ENCODE results near the gene CATSPERZ. TPM values are rescaled to one million over a fixed set of nuclear protein-coding genes. Genes with fewer than 3 reads are reported as not detected.

The CATSPERZ gene
- total and polyA plus RNA-seq, 3 donors from 2014 or later = 278 to 1,116 (median 484) TPM

DNA sequence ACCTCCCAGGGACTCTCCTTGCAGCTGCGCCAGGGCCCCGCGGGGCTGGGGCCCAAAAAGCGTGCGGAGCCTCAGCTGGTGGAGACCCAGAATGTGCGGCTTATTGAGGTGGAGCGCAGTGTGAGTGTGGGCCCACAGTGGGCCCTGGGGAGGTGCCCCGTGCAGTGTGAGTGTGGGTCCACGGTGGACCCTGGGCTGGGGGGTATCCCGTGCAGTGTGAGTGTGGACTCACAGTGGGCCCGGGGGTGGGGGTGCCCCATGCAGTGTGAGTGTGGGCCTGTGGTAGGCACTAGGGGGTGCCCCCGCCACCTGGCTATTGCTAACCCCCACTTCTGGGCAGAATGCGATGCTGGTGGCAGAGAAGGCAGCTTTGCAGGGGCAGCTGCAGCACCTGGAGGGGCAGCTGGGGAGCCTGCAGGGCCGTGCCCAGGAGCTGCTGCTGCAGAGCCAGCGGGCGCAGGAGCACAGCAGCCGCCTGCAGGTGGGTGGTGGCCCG is 51.0 kb downstream of the CATSPERZ start:
- no peak overlapping the region for H3K4me3 ChIP-seq
- TF ChIP-seq, protein P1, sequence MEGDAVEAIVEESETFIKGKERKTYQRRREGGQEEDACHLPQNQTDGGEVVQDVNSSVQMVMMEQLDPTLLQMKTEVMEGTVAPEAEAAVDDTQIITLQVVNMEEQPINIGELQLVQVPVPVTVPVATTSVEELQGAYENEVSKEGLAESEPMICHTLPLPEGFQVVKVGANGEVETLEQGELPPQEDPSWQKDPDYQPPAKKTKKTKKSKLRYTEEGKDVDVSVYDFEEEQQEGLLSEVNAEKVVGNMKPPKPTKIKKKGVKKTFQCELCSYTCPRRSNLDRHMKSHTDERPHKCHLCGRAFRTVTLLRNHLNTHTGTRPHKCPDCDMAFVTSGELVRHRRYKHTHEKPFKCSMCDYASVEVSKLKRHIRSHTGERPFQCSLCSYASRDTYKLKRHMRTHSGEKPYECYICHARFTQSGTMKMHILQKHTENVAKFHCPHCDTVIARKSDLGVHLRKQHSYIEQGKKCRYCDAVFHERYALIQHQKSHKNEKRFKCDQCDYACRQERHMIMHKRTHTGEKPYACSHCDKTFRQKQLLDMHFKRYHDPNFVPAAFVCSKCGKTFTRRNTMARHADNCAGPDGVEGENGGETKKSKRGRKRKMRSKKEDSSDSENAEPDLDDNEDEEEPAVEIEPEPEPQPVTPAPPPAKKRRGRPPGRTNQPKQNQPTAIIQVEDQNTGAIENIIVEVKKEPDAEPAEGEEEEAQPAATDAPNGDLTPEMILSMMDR (IDR thresholded peaks at IDR 0.05) = no peak
- TF ChIP-seq POLR2A (IDR thresholded peaks at IDR 0.05) = no peak
- no peak for DNase-seq
- H3K36me3 ChIP-seq (ENCODE audit: low read depth, missing control alignments) = no peaks in the 10 kb centered on the region
- 90 to 97% methylated on average over 10 to 18 of the region's 18 CpGs for WGBS, 2 donors
- H3K4me1 ChIP-seq = peaks cover 17% of the 10 kb centered on the region
- intact Hi-C loops (cut with DNase I; ENCODE audit: low total_unique reads) = no loop called here
- H3K27me3 ChIP-seq = no peaks in the 10 kb centered on the region
- no peaks in the 10 kb centered on the region for H3K9me3 ChIP-seq
- no peak overlapping the region for H3K27ac ChIP-seq

GRCh38 chr11:64352099-64352994 is 52.2 kb downstream of the CATSPERZ start:
- intact Hi-C loops (cut with DNase I; ENCODE audit: low total_unique reads) = no loop called here
- H3K27ac ChIP-seq = no peak overlapping the region
- 92 to 93% methylated on average over 12 to 33 of the region's 33 CpGs for WGBS, 2 donors

DNA sequence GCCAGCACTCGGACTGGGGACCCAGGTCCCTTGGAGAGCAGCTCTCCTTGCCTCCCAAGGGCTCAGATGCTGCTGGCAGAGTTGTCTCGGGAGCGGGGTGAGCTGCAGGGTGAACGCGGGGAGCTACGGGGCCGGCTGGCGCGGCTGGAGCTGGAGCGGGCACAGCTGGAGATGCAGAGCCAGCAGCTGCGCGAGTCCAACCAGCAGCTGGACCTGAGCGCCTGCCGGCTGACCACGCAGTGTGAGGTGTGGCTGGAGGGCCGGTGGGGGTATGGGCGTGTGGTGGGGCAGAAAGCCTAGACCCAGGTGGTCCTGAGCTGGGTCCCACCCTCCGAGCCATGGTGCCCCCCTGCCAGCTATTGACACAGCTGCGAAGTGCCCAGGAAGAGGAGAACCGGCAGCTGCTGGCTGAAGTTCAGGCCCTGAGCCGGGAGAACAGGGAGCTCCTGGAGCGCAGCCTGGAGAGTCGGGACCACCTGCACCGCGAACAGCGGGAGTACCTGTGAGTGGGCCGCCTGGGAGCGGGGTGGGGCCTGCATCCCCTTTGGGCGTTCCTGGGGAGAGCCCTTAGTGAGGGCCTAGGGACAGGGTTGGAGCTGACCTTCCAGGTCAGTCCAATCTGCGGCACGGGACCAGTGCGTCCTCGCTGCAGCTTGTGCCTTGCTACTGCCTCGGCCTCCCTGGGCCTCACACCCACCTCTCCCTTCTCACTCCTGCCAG is 53.0 kb downstream of the CATSPERZ start:
- no peak for TF ChIP-seq POLR2A (IDR thresholded peaks at IDR 0.05)
- TF ChIP-seq, protein P1 (IDR thresholded peaks at IDR 0.05) = no peak
- no peak overlapping the region for H3K4me3 ChIP-seq
- no peak overlapping the region for H3K27ac ChIP-seq
- H3K4me1 ChIP-seq = peaks cover 23% of the 10 kb centered on the region
- H3K9me3 ChIP-seq = no peaks in the 10 kb centered on the region
- no peaks in the 10 kb centered on the region for H3K36me3 ChIP-seq (ENCODE audit: low read depth, missing control alignments)
- intact Hi-C loops (cut with DNase I; ENCODE audit: low total_unique reads) = no loop called here
- WGBS, 2 donors = 71 to 90% methylated on average over 2 to 34 of the region's 34 CpGs
- no peaks in the 10 kb centered on the region for H3K27me3 ChIP-seq
- no peak for DNase-seq

More at GRCh38 chr11:64352099-64352994, 52.2 kb downstream of the CATSPERZ start:
- no peak for DNase-seq
- Histone ChIP-seq H3K4me3 (no peak overlapping the region), H3K27me3 (no peaks in the 10 kb centered on the region), H3K36me3 (ENCODE audit: low read depth, missing control alignments) (no peaks in the 10 kb centered on the region), H3K9me3 (no peaks in the 10 kb centered on the region), H3K4me1 (peaks cover 17% of the 10 kb centered on the region)
- TF ChIP-seq, protein P1 (IDR thresholded peaks at IDR 0.05) = no peak
- TF ChIP-seq POLR2A (IDR thresholded peaks at IDR 0.05) = no peak

DNA sequence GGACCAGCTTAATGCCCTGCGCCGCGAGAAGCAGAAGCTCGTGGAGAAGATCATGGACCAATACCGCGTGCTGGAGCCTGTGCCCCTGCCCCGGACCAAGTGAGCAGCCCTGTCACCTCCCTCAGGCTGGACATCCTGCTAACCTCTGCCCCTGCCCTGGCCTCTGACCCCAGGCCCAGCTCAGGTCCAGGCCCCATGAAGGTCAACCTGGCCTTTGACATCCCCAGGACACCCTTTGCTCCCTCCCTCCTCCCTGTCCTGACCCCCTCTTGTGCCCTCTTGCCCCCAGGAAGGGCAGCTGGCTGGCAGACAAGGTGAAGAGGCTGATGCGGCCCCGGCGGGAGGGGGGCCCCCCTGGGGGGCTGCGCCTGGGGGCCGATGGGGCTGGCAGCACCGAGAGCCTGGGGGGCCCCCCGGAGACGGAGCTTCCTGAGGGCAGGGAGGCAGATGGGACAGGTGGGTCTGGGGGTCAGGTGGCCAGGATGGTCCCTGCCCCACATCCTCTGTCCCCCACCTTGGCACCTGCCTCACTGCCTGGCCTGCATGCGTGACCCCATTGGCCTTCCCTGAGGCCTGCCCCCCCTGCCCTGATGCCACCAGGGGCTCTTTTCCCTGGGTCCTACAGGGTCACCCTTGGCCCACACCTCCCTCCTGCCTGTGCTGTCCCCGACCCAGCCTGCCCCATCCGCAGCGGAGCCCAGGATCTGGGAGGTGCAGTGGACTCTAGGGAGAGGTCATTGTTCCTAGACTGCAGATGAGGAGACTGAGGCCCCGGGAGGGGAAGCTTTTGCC is 53.8 kb downstream of the CATSPERZ start:
- no peak overlapping the region for H3K4me3 ChIP-seq
- intact Hi-C loops (cut with DNase I; ENCODE audit: low total_unique reads) = no loop called here
- TF ChIP-seq, protein P1 (IDR thresholded peaks at IDR 0.05) = no peak
- TF ChIP-seq POLR2A (IDR thresholded peaks at IDR 0.05) = no peak
- WGBS, 2 donors = 60 to 79% methylated on average over 11 to 18 of the region's 20 CpGs
- no peak for DNase-seq
- H3K27me3 ChIP-seq = no peaks in the 10 kb centered on the region
- no peak overlapping the region for H3K27ac ChIP-seq
- H3K9me3 ChIP-seq = no peaks in the 10 kb centered on the region
- no peaks in the 10 kb centered on the region for H3K36me3 ChIP-seq (ENCODE audit: low read depth, missing control alignments)
- peaks cover 28% of the 10 kb centered on the region for H3K4me1 ChIP-seq

Small RNAs within 50 kb of the gene (microRNA-seq; reads per million reads assigned to microRNA genes)
- 0 to 1.4 reads per million in 2 donors for gene MIR7155 (ENCODE audit: borderline number of aligned reads in 2 of 2, borderline replicate concordance in 1 of 2)

Small RNAs within 50 kb of the gene (small RNA-seq; reads per million reads assigned to genes)
- 0 to 0.09 reads per million in 2 donors for gene MIR7155
- 0 reads per million in 2 donors for gene RF00019

Other genes starting within 250 kb of the CATSPERZ start
- 10 to 100 TPM; 13.3 to 15.3 TPM for gene MACROD1, start 134.2 kb upstream of the CATSPERZ start, total RNA-seq
- gene MACROD1, start 134.2 kb upstream of the CATSPERZ start, polyA plus RNA-seq (ENCODE audit: insufficient read depth, low read depth, low replicate concordance) = 14.1 TPM
- 100 to 1,000 TPM; 221 to 247 TPM for gene STIP1, start 114.2 kb upstream of the CATSPERZ start, total RNA-seq
- 267 TPM for gene STIP1, start 114.2 kb upstream of the CATSPERZ start, polyA plus RNA-seq (ENCODE audit: insufficient read depth, low read depth, low replicate concordance)
- 1 to 10 TPM; 7.2 to 8.2 TPM for gene FERMT3, start 93.6 kb upstream of the CATSPERZ start, total RNA-seq
- 10.9 TPM for gene FERMT3, start 93.6 kb upstream of the CATSPERZ start, polyA plus RNA-seq (ENCODE audit: insufficient read depth, low read depth, low replicate concordance)
- 10 to 100 TPM; 56.5 to 65.4 TPM for gene TRPT1, start 74.2 kb upstream of the CATSPERZ start, total RNA-seq
- 93.7 TPM for gene TRPT1, start 74.2 kb upstream of the CATSPERZ start, polyA plus RNA-seq (ENCODE audit: insufficient read depth, low read depth, low replicate concordance)
- gene NUDT22, start 74.1 kb upstream of the CATSPERZ start, total RNA-seq = 10 to 100 TPM; 50.9 to 52.7 TPM
- 19.0 TPM for gene NUDT22, start 74.1 kb upstream of the CATSPERZ start, polyA plus RNA-seq (ENCODE audit: insufficient read depth, low read depth, low replicate concordance)
- gene DNAJC4, start 69.8 kb upstream of the CATSPERZ start, total RNA-seq = 100 to 1,000 TPM; 105 to 254 TPM
- 303 TPM for gene DNAJC4, start 69.8 kb upstream of the CATSPERZ start, polyA plus RNA-seq (ENCODE audit: insufficient read depth, low read depth, low replicate concordance)
- 10 to 100 TPM; 19.1 to 47.8 TPM for gene VEGFB, start 65.8 kb upstream of the CATSPERZ start, total RNA-seq
- gene VEGFB, start 65.8 kb upstream of the CATSPERZ start, polyA plus RNA-seq (ENCODE audit: insufficient read depth, low read depth, low replicate concordance) = 57.3 TPM
- gene FKBP2, start 59.3 kb upstream of the CATSPERZ start, total RNA-seq = 100 to 1,000 TPM; 151 to 159 TPM
- 159 TPM for gene FKBP2, start 59.3 kb upstream of the CATSPERZ start, polyA plus RNA-seq (ENCODE audit: insufficient read depth, low read depth, low replicate concordance)
- gene PPP1R14B, start 53.4 kb upstream of the CATSPERZ start, total RNA-seq = 10 to 100 TPM; 53.4 to 67.3 TPM
- 72.0 TPM for gene PPP1R14B, start 53.4 kb upstream of the CATSPERZ start, polyA plus RNA-seq (ENCODE audit: insufficient read depth, low read depth, low replicate concordance)
- gene PLCB3, start 48.8 kb upstream of the CATSPERZ start, total RNA-seq = 10 to 100 TPM; 29.6 to 45.4 TPM
- 14.2 TPM for gene PLCB3, start 48.8 kb upstream of the CATSPERZ start, polyA plus RNA-seq (ENCODE audit: insufficient read depth, low read depth, low replicate concordance)
- 100 to 1,000 TPM in 1 of 2 donors, 10 to 100 TPM in 1; 88.7 to 110 TPM for gene BAD, start 15.7 kb upstream of the CATSPERZ start, total RNA-seq
- gene BAD, start 15.7 kb upstream of the CATSPERZ start, polyA plus RNA-seq (ENCODE audit: insufficient read depth, low read depth, low replicate concordance) = 85.2 TPM
- gene GPR137, start 14.5 kb upstream of the CATSPERZ start, total RNA-seq = 100 to 1,000 TPM; 204 to 230 TPM
- gene GPR137, start 14.5 kb upstream of the CATSPERZ start, polyA plus RNA-seq (ENCODE audit: insufficient read depth, low read depth, low replicate concordance) = 390 TPM
- under 1 TPM in 1 of 2 donors, not detected in 1; 0.24 TPM for gene KCNK4, start 9.1 kb upstream of the CATSPERZ start, total RNA-seq
- not detected for gene KCNK4, start 9.1 kb upstream of the CATSPERZ start, polyA plus RNA-seq (ENCODE audit: insufficient read depth, low read depth, low replicate concordance)
- 10 to 100 TPM; 19.3 to 22.0 TPM for gene ESRRA, start 5.2 kb downstream of the CATSPERZ start, total RNA-seq
- 13.7 TPM for gene ESRRA, start 5.2 kb downstream of the CATSPERZ start, polyA plus RNA-seq (ENCODE audit: insufficient read depth, low read depth, low replicate concordance)
- 100 to 1,000 TPM; 303 to 340 TPM for gene TRMT112, start 17.2 kb downstream of the CATSPERZ start, total RNA-seq
- 275 TPM for gene TRMT112, start 17.2 kb downstream of the CATSPERZ start, polyA plus RNA-seq (ENCODE audit: insufficient read depth, low read depth, low replicate concordance)
- gene PRDX5, start 17.8 kb downstream of the CATSPERZ start, total RNA-seq = 100 to 1,000 TPM; 189 to 271 TPM
- 287 TPM for gene PRDX5, start 17.8 kb downstream of the CATSPERZ start, polyA plus RNA-seq (ENCODE audit: insufficient read depth, low read depth, low replicate concordance)
- 10 to 100 TPM; 16.6 to 23.5 TPM for gene CCDC88B, start 39.8 kb downstream of the CATSPERZ start, total RNA-seq
- 28.5 TPM for gene CCDC88B, start 39.8 kb downstream of the CATSPERZ start, polyA plus RNA-seq (ENCODE audit: insufficient read depth, low read depth, low replicate concordance)
- gene RPS6KA4, start 58.8 kb downstream of the CATSPERZ start, total RNA-seq = 10 to 100 TPM; 15.6 TPM
- gene RPS6KA4, start 58.8 kb downstream of the CATSPERZ start, polyA plus RNA-seq (ENCODE audit: insufficient read depth, low read depth, low replicate concordance) = 9.2 TPM

All from testis (tissue), 3 donors.